Measurements from ENCODE around the gene TSC2. TPM values are rescaled to one million over a fixed set of nuclear protein-coding genes. Genes with fewer than 3 reads are reported as not detected.
A peak's percentile ranks its signal among the peaks of the same experiment; 100 is the strongest.

The TSC2 gene
- total RNA-seq, 4 donors from 2014 or later, result 88.3 to 206 (median 127) TPM

GRCh38 chr16:2034696-2035430 lies 12.9 kb upstream of the TSC2 start:
- Histone ChIP-seq H3K4me3 (peak overlapping the region in 2 of 4 donors; percentile 2 to 28), H3K4me1 (peaks cover 33 to 71% (median 54%) of the 10 kb centered on the region in 4 donors), H3K27me3 (no peaks in the 10 kb centered on the region), H3K27ac (peak overlapping the region; percentile 78 to 87 (median 84)), H3K36me3 (no peaks in the 10 kb centered on the region), H3K9me3 (no peaks in the 10 kb centered on the region)
- DNase-seq, result no peak
- TF ChIP-seq POLR2AphosphoS5 (IDR thresholded peaks at IDR 0.05) (no peak), EP300 (IDR thresholded peaks at IDR 0.05; ENCODE audit: low read depth) (no peak), POLR2A (IDR thresholded peaks at IDR 0.05) (no peak), CTCF (IDR thresholded peaks at IDR 0.05) (no peak)
- 77% methylated on average over 15 of the region's 17 CpGs; no CpG with 5 or more reads in 1 of the 2 donors for WGBS, 2 donors (ENCODE audit: low coverage in 1 of 2)
- in situ Hi-C loops (cut with MboI; ENCODE audit: low pct_ligation_motif_present in 1 of 4, low pct_unique_long_range_greater_than_20kb in 1 of 4, low sequenced_read_pairs in 3 of 4) (no loop called here), intact Hi-C loops (cut with DNase I; ENCODE audit: low total_unique reads) (no loop called here)

DNA sequence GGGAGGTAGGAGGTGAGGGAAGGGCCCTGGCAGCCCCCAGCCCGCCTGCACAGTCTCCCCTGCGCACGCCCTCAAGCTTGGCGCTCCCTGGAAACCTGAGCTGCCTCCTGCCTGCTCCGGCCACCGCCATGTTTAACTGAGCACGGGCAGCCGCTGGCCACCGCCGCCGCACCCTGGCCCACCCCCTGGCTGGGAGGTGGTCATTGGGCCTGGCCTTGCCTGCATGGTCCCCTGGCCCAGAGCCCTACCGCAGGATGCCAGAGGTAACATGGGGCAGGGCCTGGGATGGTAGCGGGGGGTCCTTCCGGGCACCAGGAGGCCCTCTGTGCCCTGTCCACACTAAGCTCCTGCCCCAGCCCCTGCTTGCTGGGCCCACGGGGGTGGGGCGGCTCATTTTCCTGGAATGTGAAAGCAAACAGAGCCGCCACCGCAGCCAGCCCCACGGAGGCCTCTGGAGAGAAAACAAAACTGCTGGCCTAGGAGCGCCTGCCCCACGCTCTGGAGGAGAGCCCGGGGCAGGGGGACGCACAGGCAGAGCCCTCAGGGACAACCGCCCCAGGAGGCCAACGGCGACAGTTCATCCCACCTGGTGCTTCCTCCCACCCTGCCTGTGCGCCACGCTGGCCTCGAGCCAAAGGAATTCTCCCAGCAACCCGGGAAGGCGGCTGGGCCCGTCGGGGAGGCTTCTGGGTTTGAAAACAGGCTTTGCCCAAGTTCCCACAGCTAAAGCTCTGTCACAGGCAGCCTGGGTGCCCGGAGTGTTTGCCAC lies 12.2 kb upstream of the TSC2 start:
- WGBS, 2 donors (ENCODE audit: low coverage in 1 of 2), result 45% methylated on average over 34 of the region's 34 CpGs; no CpG with 5 or more reads in 1 of the 2 donors
- no peaks in the 10 kb centered on the region for H3K36me3 ChIP-seq
- TF ChIP-seq POLR2A (IDR thresholded peaks at IDR 0.05) (no peak), CTCF (IDR thresholded peaks at IDR 0.05) (no peak), POLR2AphosphoS5 (IDR thresholded peaks at IDR 0.05) (no peak), EP300 (IDR thresholded peaks at IDR 0.05; ENCODE audit: low read depth) (no peak)
- in situ Hi-C loops (cut with MboI; ENCODE audit: low pct_ligation_motif_present in 1 of 4, low pct_unique_long_range_greater_than_20kb in 1 of 4, low sequenced_read_pairs in 3 of 4) (no loop called here), intact Hi-C loops (cut with DNase I; ENCODE audit: low total_unique reads) (no loop called here)
- H3K4me3 ChIP-seq, result peak overlapping the region in 2 of 4 donors; percentile 2 to 28
- DNase-seq, result peak; percentile 43
- H3K9me3 ChIP-seq, result no peaks in the 10 kb centered on the region
- H3K27ac ChIP-seq, result peak overlapping the region; percentile 78 to 87 (median 84)
- no peaks in the 10 kb centered on the region for H3K27me3 ChIP-seq
- peaks cover 40 to 78% (median 62%) of the 10 kb centered on the region in 4 donors for H3K4me1 ChIP-seq

GRCh38 chr16:2036200-2036966 lies 11.4 kb upstream of the TSC2 start:
- TF ChIP-seq POLR2A (IDR thresholded peaks at IDR 0.05) (no peak), CTCF (IDR thresholded peaks at IDR 0.05) (no peak), EP300 (IDR thresholded peaks at IDR 0.05; ENCODE audit: low read depth) (no peak), POLR2AphosphoS5 (IDR thresholded peaks at IDR 0.05) (no peak)
- Histone ChIP-seq H3K27ac (peak overlapping the region; percentile 78 to 87 (median 84)), H3K4me3 (peak overlapping the region in 2 of 4 donors; percentile 2 to 28), H3K36me3 (no peaks in the 10 kb centered on the region), H3K27me3 (no peaks in the 10 kb centered on the region), H3K9me3 (no peaks in the 10 kb centered on the region), H3K4me1 (peaks cover 47 to 86% (median 69%) of the 10 kb centered on the region in 4 donors)
- in situ Hi-C loops (cut with MboI; ENCODE audit: low pct_ligation_motif_present in 1 of 4, low pct_unique_long_range_greater_than_20kb in 1 of 4, low sequenced_read_pairs in 3 of 4), result no loop called here
- no peak for DNase-seq
- intact Hi-C loops (cut with DNase I; ENCODE audit: low total_unique reads), result no loop called here
- WGBS, 2 donors (ENCODE audit: low coverage in 1 of 2), result 84% methylated on average over 32 of the region's 47 CpGs; no CpG with 5 or more reads in 1 of the 2 donors

Measured in transverse colon (tissue), 4 donors.